Anterior cingulate cortex (tissue), 58 donors: Measurements from ENCODE around the gene CNOT10.
A peak's percentile ranks its signal among the peaks of the same experiment; 100 is the strongest.
"Not testable (repeated sequence)": the region's sequence is repeated elsewhere in the genome, so short reads cannot be mapped to it uniquely, and the experiment has no call there.

Source experiments
- DNase-seq, 58 donors: peaks; one replicate each; lab custom pipeline; 2025; lab: John Stamatoyannopoulos, UW

CNOT10 gene

GRCh38 chr3:32755761-32756160, 70.8 kb downstream of the CNOT10 start:
- DNase-seq, result no peak

DNA sequence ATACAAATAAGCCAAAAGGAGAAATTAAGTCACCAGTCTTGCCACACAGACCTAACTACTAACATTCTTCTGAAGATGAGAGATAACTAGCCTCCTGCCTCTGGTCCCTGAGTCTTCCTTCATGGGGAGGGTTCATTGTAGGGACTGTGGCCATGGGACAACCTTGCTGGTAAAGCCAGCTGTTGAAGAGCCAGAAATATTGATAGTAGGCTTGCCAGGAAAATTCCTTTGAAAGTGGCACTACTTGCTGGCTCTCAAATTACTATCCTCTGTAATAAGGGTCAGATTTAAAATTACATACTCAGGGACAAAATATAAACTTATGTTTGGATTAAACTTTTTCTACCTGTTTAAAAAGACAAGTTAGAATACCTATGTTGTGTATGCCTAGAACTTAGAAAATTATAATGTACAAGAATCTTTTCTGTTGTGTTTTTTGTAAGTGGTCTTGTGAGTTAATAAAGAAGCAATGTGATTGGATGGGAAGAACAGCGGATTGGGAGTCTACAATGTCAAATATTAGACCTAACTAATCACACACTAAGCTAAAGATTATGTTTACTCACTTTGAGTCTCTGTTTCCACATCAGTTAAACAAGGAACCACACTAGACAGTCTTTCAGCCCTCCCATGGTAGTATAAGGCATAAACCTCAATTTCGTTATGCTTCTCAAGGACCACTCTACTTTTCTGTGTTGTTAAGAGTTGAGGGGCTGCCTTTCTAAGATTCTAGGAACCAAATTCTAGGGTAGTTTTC, 72.8 kb downstream of the CNOT10 start:
- DNase-seq, result no peak

- no peak for DNase-seq
These were observed 73.4 kb downstream of the CNOT10 start for GRCh38 chr3:32758375-32758753.

DNA sequence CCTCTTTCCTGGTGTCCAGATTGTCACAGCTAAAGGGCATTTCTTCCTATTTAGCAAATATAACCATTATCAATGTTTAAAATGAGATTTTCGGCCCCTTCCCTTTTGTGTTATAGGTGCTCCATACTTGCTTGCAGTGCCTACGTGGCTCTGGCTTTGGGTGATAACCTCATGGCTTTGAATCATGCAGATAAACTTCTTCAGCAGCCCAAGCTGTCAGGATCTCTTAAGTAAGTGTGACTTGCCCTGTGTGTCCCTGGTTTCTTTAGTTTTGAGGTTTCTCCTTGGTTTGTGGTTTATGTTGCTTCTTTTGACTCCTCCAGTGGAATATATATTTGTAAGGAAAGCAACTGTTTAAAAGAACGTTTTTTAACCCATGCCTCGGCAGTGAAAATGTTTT, 74.4 kb downstream of the CNOT10 start:
- no peak for DNase-seq

DNA sequence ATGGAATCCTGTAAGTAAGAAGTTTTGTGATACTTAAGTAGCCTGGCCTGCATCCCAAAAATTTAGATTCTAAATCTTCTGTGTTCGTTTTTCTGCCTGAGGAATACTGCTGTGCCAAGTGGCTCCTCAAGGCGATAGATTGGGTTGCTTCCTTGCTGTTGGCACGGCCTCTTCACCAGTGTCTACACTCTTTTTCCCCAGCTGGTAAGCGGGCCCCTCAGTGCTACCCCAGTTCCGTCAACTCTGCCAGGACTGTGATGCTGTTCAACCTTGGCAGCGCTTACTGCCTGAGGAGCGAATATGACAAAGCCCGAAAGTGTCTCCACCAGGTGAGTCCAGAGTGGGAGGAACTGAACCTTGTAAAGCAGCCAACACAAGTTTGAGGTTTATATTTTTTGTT, 79.5 kb downstream of the CNOT10 start:
- no peak for DNase-seq

DNA sequence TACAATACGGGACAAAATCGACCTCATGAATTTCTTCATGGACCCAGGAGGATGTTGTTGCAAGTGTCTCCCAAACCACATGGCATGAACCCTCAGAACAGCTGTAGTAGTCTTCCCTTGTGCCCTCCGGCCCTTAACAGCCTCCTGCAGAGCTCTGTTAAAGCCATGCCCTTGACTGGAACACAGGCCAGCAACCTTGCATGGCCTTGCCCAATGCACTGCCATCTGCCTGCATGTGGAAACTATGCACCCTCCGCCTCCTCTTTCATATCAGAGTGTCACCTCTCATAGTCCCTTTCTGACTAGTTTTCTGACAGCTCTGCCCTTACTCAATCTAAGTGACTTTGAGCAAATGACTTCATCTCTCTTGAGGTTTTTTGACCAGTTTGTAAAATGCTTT, 93.4 kb downstream of the CNOT10 start:
- no peak for DNase-seq

DNA sequence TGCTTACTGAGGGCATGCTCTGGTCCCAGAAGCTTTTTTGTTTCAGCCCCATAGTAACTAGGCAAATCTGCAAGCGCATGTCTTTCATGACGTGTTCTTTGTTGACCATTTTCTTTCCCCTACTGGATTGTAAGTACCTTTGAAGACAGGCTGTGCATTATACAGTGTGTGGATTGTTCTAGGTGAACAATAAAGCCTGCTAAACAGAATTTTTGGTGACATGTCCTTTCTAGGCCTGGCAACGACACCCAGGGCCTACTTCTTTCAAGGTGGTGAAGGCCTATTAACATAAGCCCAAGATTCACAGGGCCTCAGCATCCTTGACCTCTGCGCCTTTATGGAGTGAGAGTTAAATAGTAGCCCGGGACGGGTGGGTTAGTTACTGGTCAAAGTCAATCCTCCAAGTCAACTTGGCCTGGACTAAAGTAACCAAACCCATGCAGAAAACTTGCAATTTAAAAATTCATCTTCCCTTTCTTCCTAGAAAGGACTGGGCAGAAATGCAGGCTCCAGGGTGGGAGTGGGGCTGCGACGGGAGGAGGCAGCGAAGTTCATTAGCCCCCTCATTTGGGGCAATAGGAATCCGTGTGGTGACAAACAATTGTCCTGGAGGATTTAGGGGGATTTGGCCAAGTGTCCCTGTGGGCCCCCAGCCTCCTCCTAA, 95.2 kb downstream of the CNOT10 start:
- no peak for DNase-seq

- peak in 8 of 58 donors; percentile 3 to 30 (median 14) for DNase-seq
These were observed 95.8 kb downstream of the CNOT10 start for GRCh38 chr3:32780735-32781210.

DNA sequence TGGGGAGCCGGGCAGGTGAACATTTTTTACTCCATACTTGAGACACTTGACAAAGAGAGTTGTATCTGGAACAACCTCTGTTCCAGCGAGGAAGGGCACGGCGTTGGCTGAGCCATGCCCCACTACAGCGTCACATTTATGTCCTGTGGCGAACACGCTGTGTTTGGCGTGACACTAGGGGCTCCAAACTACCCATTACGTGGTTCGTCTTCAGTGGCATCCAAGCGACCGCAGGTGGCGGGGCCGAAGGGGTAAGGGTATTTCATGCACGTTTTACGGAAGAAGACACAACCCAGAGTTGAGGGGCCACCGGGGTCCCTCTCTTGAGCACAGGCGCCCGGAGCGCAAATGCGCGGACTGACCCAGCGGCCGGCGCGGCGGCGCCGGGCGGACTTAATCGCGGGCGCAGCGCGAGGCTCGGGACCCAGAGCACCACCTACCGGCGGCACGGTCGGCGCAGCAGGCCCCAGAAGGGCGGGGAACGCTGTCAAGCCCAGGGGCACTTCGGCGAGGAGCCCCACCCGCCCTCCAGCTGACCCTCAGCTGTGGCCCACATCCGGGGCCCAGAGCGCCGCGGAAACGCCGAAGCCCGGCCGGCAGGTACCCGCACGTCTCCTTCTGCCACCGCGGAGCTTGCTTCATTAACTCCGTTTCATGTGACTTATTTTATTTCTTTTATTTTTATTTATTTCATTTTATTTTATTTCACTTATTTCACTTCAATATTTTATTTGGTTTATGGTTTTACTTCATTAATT, 96.4 kb downstream of the CNOT10 start:
- peak in 56 of 58 donors; percentile 5 to 69 (median 34) for DNase-seq

GRCh38 chr3:32781969-32782270, 96.9 kb downstream of the CNOT10 start:
- DNase-seq, result not testable (repeated sequence)

- DNase-seq, result no peak
These were observed 97.4 kb downstream of the CNOT10 start for GRCh38 chr3:32782407-32782806.

GRCh38 chr3:32791833-32792232, 106.8 kb downstream of the CNOT10 start:
- DNase-seq, result no peak

- DNase-seq, result no peak
These were observed 109.7 kb downstream of the CNOT10 start for GRCh38 chr3:32794487-32795308.

DNA sequence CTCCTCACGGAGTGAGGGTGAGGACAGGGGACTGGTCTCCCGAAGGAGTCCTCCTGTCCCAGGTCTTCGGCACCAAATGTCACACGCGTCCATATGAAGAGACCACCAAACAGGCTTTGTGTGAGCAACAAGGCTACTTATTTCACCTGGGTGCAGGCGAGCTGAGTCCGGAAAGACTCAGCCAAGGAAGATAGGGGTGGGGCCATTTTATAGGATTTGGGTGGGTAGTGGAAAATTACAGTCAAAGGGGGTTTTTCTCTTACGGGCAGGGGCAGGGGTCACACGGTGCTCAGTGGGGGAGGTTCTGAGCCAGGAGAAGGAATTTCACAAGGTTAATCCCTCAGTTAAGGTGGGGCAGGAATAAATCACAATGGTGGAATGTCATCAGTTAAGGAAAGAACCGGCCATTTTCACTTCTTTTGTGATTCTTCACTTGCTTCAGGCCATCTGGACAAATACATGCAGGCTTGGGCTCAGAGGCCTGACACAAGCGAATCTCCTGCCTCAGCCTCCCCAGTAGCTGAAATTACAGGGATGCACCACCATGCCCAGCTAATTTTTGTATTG, 111.5 kb downstream of the CNOT10 start:
- DNase-seq, result not testable (repeated sequence)

GRCh38 chr3:32797776-32798175, 112.8 kb downstream of the CNOT10 start:
- DNase-seq, result no peak

DNA sequence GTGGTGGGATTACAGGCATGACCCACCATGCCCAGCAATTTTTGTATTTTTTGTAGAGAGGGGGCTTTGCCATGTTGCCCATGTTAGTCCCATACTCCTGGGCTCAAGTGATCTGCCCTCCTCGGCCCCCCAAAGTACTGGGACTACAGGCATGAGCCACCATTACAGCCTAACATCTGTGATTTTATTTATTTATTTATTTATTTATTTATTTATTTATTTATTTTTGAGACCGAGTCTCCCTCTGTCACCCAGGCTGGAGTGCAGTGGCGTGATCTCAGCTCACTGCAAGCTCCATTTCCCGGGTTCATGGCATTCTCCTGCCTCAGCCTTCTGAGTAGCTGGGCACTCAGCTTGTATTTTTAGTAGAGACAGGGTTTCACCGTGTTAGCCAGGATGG, 116.5 kb downstream of the CNOT10 start:
- DNase-seq, result not testable (repeated sequence)

DNA sequence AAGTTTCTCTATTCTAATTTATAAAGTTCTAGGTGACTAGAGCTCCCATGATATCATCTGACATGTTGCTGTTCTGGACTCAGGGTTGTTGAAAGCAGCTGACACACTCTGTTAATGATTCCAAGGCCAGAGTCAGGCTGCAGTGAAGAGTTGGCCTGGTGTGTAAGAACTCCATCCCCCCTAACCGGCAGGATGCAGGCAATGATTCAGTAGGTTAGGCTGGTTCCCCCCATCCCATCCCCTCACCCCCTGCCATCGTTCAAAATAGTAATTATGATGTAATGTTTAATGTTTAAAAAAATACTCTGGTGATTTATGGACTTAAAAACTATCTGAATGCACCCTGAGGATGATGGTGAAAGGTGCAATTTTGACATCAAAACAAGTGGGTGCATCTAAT, 128.2 kb downstream of the CNOT10 start:
- DNase-seq, result no peak

DNA sequence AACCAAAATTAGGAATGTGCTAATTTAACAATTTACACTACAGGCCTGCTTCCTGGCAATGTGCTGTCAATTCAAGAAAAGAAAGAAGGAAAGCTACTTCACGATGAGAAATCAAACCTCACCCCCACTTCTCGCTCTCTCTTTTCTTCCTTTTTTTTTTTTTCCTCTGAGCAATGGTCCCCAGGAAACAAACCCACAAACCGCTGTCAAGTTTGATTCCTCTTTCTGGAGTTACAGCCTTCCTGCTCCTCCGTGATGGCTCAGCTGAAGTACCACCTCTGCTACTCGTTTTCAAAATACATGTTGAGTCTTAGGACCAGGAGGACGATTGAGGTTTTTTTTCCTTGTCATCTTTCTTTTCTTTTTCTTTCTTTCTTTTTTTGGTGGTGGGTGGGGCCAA, 129.4 kb downstream of the CNOT10 start:
- DNase-seq, result no peak

GRCh38 chr3:32815841-32816438, 131.0 kb downstream of the CNOT10 start:
- no peak for DNase-seq
